ENCODE results near the gene PHF19. TPM values are rescaled to one million over a fixed set of nuclear protein-coding genes. Genes with fewer than 3 reads are reported as not detected.

The PHF19 gene
- total and polyA plus RNA-seq, 2 of the 8 experiments (the other 6 are each of a cell fraction or from before 2014, with no cell fraction given), result 28.2 to 31.8 TPM

- TF ChIP-seq CHD7 (IDR thresholded peaks at IDR 0.05; ENCODE audit: insufficient replicate concordance, low read length), result no peak
- TF ChIP-seq BRCA1 (IDR thresholded peaks at IDR 0.05; ENCODE audit: low read depth, low read length), result no peak
- TF ChIP-seq TCF12 (IDR thresholded peaks at IDR 0.05; ENCODE audit: low read depth, low read length), result no peak
- TF ChIP-seq KDM1A (IDR thresholded peaks at IDR 0.05; ENCODE audit: borderline replicate concordance, low read length), result no peak
- no peak for TF ChIP-seq GABPA (IDR thresholded peaks at IDR 0.05; ENCODE audit: borderline replicate concordance, insufficient read depth, low read length)
- no peak for TF ChIP-seq YY1 (IDR thresholded peaks at IDR 0.05; ENCODE audit: low read depth, low read length)
- TF ChIP-seq RXRA (IDR thresholded peaks at IDR 0.05; ENCODE audit: insufficient read depth, low read depth, low read length), result no peak
- TF ChIP-seq CTCF (IDR thresholded peaks at IDR 0.05; ENCODE audit: control extremely low read depth in 1 of 3, insufficient read depth in 1 of 3, low read depth in 1 of 3, low read length in 3 of 3), result no peak
Measured at GRCh38 chr9:120850315-120850714, 26.7 kb downstream of the PHF19 start (continued).
